Stimulated activated CD4-positive, alpha-beta T cell treated with anti-CD3 and anti-CD28 coated beads, Interleukin-15, amount 100 ng/mL, for 1 hour (primary cell): ENCODE results near the gene PRAC1.

Experiments used
- DNase-seq, 2 donors: peaks; one replicate each; pipeline ENCODE4 v3.0.0-alpha.2; 2020; ENCODE audit warnings: low read depth in 1 of 2, low spot score in 1 of 2

Gene PRAC1

GRCh38 chr17:48722201-48722907, at the start of gene PRAC1:
TSS of gene PRAC1 (minus strand) at chr17:48722518. CDS start at chr17:48722392, 126 bp downstream.
- DNase-seq, result no peak

GRCh38 chr17:48770954-48771353, 48.6 kb upstream of the PRAC1 start:
- DNase-seq, result no peak

GRCh38 chr17:48769009-48769675, 46.8 kb upstream of the PRAC1 start:
- no peak for DNase-seq

GRCh38 chr17:48767263-48767774, 45.0 kb upstream of the PRAC1 start:
- no peak for DNase-seq

- no peak for DNase-seq
Observed at GRCh38 chr17:48761114-48761513, 38.8 kb upstream of the PRAC1 start.

GRCh38 chr17:48760411-48760810, 38.1 kb upstream of the PRAC1 start:
- DNase-seq, result no peak

DNA sequence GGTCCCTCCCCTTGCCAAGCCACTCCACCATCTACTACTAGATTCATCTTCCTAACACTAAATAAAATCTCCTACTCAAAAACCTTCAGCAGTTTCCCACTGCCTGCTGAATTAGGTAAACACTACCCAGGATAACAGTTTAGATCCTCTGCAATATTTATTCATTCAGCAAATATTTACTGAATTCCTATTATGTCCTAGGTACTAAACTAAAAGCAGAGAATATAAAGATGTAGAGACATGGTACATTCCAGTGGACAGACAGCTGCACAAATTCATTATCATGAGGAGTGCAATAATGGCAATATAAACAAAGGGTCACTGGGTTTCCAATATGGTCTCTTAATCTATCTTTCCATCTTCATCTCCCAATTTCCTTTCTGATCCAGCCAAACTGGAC, 37.0 kb upstream of the PRAC1 start:
- no peak for DNase-seq

DNA sequence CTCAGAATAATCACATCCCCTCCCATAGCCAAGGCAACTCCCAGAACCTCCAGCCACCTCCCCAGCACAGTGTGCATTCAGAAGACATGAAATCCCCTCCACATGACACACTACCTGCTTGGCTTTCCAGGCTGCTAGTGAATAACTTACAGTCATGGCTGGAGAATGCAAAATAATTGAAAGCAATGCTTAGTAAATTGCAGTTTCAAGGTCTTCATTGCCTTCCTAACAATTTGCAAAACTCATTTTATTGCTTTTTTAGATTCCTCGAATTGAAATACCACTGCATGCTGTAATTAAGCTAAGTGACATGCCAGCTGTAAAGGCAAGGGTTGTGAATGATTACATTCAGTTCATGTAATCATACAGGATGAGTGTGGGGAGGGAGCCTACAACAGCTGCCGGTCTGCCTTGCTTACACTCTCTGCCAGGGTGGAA, 35.2 kb upstream of the PRAC1 start:
- no peak for DNase-seq

DNA sequence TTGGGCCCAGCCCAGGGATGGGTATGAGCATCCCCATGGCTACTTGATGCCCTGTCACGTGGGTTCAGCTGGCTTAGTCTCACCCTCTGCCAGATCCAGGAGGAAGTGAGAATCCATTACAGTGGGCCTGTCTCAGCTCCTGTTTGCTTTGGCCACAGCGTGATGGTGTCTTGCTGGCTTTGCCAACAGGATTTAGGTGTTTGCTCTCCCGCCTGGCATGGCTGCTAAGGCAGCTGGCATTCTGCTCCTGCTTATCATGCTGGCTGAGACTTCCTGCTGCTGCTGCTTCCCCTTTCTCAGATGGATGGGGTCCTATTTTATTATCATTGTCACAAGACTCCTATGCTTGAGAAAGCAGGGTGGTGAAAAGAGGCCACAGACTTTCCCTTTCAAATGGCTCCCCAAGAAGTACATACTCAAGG, 34.5 kb upstream of the PRAC1 start:
- DNase-seq, result no peak

DNA sequence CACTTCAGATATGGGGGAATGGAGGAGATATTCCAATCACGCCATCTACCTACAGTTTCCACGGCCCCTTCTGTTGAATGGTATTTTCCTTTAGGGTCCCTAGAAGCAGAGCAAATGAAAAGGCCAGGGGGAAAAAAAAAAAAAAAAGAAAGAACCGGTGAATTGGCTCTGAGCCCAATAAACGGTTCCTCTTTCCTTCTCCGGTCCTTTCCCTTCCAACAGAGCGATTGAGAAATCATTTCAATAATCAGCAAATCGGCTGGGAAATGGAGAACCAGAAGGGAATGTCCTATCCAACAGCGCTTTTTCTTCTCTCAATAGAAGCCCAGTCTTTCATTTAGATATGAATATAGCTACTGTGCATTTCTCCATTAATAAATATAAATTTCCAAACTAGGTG, 33.0 kb upstream of the PRAC1 start:
- no peak for DNase-seq

GRCh38 chr17:48754500-48755261, 32.4 kb upstream of the PRAC1 start:
- no peak for DNase-seq

DNA sequence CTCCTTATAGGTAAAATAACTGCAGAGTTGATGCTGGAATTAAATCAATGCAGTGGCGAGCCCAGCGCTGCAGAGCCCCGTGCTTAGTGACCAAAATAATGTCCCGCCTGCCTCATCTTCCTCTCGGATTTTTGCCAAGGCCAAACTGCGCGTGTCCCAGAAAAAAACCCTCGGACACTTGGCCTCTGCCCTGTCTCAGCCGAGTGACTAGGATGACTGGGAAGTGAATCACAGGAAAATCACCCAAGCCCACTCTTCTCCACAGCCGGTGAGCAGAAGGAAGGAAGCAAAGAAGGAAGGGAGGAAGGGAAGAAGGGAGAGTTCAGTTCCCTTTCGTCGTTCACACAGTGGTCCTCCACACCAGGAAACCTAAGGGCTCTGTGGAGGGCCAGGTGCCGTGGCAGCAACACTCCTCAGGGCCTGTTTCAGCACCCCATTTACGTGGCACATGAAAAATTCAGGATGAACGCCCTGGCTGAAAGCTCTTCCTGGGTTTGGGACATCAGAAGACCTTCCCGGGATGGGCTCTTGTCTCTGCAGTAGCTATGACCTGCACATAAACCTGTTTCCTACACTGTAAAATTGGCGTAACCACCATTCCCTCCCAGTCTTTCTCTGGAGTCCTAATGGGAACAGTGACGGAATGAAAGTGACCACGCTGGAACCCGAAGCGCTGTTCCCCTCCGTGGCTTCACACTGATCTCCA, 31.6 kb upstream of the PRAC1 start:
- DNase-seq, result no peak

DNA sequence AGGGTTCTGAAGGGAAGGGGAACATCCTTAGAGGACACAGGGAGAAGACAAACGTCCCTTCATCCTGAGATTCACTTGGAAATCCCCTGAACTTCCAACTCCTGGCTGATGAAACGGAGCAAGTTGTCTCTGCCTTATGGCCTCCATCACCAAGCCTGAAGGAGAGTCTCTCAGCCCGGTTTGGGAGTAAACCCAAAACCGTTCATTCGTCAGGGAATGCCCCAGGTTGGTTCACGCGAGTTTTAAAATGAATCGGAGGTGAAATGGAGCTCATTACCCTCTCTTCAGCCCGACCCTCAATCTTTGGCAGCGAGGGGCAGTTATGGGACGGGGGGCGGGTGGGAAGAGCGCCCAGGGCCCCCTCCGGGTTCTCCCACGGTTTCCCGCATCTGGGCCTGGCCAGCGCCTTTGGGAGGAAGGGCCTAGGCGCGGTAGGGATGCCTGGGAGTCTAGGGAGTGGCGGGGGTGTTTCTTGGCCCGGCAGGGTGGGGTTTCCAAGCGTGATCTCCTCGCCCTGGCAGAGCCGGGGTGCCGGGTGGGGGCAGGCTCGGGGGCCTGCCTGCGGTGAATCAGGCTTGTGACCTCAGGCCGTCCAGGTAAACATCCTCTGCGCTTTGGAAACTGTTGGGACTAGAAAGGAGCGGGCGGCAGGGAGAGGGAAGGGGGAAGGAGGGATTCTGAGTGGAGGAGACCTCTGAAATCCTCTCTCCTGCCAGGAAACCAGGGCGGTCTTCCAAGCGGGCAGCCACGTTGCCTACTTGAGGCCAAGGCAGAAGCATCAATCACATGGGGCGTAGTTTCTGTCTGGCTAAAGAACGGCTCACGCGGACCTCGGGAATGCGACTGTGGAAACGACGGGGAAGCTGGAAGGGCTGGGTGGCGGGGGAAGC, 30.3 kb upstream of the PRAC1 start:
- no peak for DNase-seq

- DNase-seq, result no peak
Observed at GRCh38 chr17:48751733-48752398, 29.5 kb upstream of the PRAC1 start.

GRCh38 chr17:48751172-48751571, 28.9 kb upstream of the PRAC1 start:
- DNase-seq, result no peak

GRCh38 chr17:48749621-48750553, 27.6 kb upstream of the PRAC1 start:
- DNase-seq, result no peak

GRCh38 chr17:48748718-48749566, 26.6 kb upstream of the PRAC1 start:
- no peak for DNase-seq
